ENCODE measurements around the gene NACAD.

- no peak for TF ChIP-seq CTCF (IDR thresholded peaks at IDR 0.05; ENCODE audit: low read depth, low read length, poor library complexity, severe bottlenecking)
- no peak for TF ChIP-seq EZH2phosphoT487 (IDR thresholded peaks at IDR 0.05; ENCODE audit: borderline replicate concordance, low read length)
Measured at GRCh38 chr7:45064047-45064725, 24.6 kb downstream of the NACAD start.

Measured in DOHH2 (cell line).